Endothelial cell of umbilical vein (primary cell): ENCODE data around the gene DACT1.
A peak's percentile ranks its signal among the peaks of the same experiment; 100 is the strongest.

Experiments
- EZH2 ChIP-seq: IDR thresholded peaks from 2 replicates; pipeline ENCODE4 v1.6.1; 2012; ENCODE audit warnings: borderline replicate concordance, low read depth, mild to moderate bottlenecking, moderate library complexity, low read length, inconsistent platforms; ENCODE audit not compliant: severe bottlenecking
- POLR2A ChIP-seq: IDR thresholded peaks from 2 replicates; pipeline ENCODE4 v1.6.1; 2012; ENCODE audit warnings: low read depth, mild to moderate bottlenecking, control low read depth, low read length
- TF ChIP-seq, protein P1 (sequence below), 2 donors: IDR thresholded peaks; 1 replicate in 1 of 2; 2 replicates in 1 of 2; pipeline ENCODE4 v1.5.1; 2011; ENCODE audit warnings: low read length in 2 of 2, mild to moderate bottlenecking in 2 of 2, moderate library complexity in 2 of 2, control low read depth in 1 of 2, inconsistent platforms in 1 of 2, low read depth in 1 of 2; ENCODE audit not compliant: insufficient read depth in 1 of 2; ENCODE audit errors: extremely low read depth in 1 of 2

- TF ChIP-seq, protein P1, sequence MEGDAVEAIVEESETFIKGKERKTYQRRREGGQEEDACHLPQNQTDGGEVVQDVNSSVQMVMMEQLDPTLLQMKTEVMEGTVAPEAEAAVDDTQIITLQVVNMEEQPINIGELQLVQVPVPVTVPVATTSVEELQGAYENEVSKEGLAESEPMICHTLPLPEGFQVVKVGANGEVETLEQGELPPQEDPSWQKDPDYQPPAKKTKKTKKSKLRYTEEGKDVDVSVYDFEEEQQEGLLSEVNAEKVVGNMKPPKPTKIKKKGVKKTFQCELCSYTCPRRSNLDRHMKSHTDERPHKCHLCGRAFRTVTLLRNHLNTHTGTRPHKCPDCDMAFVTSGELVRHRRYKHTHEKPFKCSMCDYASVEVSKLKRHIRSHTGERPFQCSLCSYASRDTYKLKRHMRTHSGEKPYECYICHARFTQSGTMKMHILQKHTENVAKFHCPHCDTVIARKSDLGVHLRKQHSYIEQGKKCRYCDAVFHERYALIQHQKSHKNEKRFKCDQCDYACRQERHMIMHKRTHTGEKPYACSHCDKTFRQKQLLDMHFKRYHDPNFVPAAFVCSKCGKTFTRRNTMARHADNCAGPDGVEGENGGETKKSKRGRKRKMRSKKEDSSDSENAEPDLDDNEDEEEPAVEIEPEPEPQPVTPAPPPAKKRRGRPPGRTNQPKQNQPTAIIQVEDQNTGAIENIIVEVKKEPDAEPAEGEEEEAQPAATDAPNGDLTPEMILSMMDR (IDR thresholded peaks at IDR 0.05; ENCODE audit: extremely low read depth in 1 of 2, insufficient read depth in 1 of 2, low read depth in 1 of 2, low read length in 2 of 2), result no peak
- peak; percentile 22 for TF ChIP-seq EZH2
- no peak for TF ChIP-seq POLR2A
These were observed 3.2 kb upstream of the DACT1 start for GRCh38 chr14:58634406-58635090.
